Measurements from ENCODE around the gene DPP8.

- TF ChIP-seq CTCF (IDR thresholded peaks at IDR 0.05; ENCODE audit: extremely low read depth in 1 of 2, insufficient read depth in 1 of 2, low read depth in 1 of 2, low read length in 2 of 2) (no peak), POLR2A (IDR thresholded peaks at IDR 0.05; ENCODE audit: low read depth, low read length) (no peak), MYC (IDR thresholded peaks at IDR 0.05; ENCODE audit: low read depth, low read length) (no peak), MAX (IDR thresholded peaks at IDR 0.05; ENCODE audit: insufficient read depth, insufficient read length) (no peak), JUN (IDR thresholded peaks at IDR 0.05; ENCODE audit: borderline replicate concordance, insufficient read depth, insufficient read length, low read depth) (no peak), POLR2AphosphoS5 (IDR thresholded peaks at IDR 0.05; ENCODE audit: insufficient read depth, low read depth, low read length) (no peak), EZH2 (IDR thresholded peaks at IDR 0.05; ENCODE audit: borderline replicate concordance, low read depth, low read length, severe bottlenecking) (no peak), GATA2 (IDR thresholded peaks at IDR 0.05; ENCODE audit: insufficient read depth, insufficient read length, low read depth, low read length) (no peak), FOS (IDR thresholded peaks at IDR 0.05; ENCODE audit: borderline replicate concordance, insufficient read depth, low read length) (no peak)
Observed at GRCh38 chr15:65416845-65417416, 100.6 kb downstream of the DPP8 start.

Data from endothelial cell of umbilical vein (primary cell).